CD4-positive, alpha-beta T cell (primary cell): ENCODE results near the gene ALG9. TPM values are rescaled to one million over a fixed set of nuclear protein-coding genes. Genes with fewer than 3 reads are reported as not detected.

Experiments used
- ATAC-seq: fragments of 200-7000 bp; cut with Tn5 transposase; one replicate; pipeline ENCODE4 v1.10.0; 2022; ENCODE audit warnings: mild to moderate bottlenecking; ENCODE audit not compliant: poor library complexity
- CTCF ChIA-PET: fragments of 350-600 bp; sonication (Branson Sonifier 250); formaldehyde crosslinking; loops from one replicate; lab custom pipeline; 2021; ENCODE audit warnings: antibody characterized with exemption, inconsistent platforms; lab: Charles Lee
- POLR2A ChIA-PET: fragments of 350-600 bp; sonication (Branson Sonifier 250); formaldehyde crosslinking; loops from one replicate; lab custom pipeline; 2021; ENCODE audit warnings: antibody characterized with exemption, inconsistent platforms; lab: Charles Lee
- DNase-seq, 14 experiments: peaks; one replicate each; pipeline ENCODE4 v3.0.0-alpha.2; 2013 to 2020; ENCODE audit warnings: mixed read lengths in 2 of 14
- H3K27ac ChIP-seq, 2 donors: one replicate each; pipeline versions ENCODE4 v1.5.1 to v1.7.0; 2013; ENCODE audit warnings: low read length in 2 of 2, low read depth in 1 of 2, mild to moderate bottlenecking in 1 of 2
- H3K27me3 ChIP-seq, 2 experiments: 1 replicate in 1 of 2; 2 replicates in 1 of 2; pipeline versions ENCODE4 v1.6.1 to v1.7.0; 2013; ENCODE audit warnings: low read length in 2 of 2, control low read depth in 1 of 2, mild to moderate bottlenecking in 1 of 2, moderate library complexity in 1 of 2; ENCODE audit not compliant: insufficient read depth in 2 of 2, control insufficient read depth in 1 of 2
- H3K36me3 ChIP-seq: one replicate; pipeline ENCODE4 v1.6.1; 2013; ENCODE audit warnings: low read length, control low read depth; ENCODE audit not compliant: insufficient read depth
- H3K4me1 ChIP-seq: one replicate; pipeline ENCODE4 v1.6.1; 2013; ENCODE audit warnings: low read length, control low read depth; ENCODE audit not compliant: insufficient read depth
- H3K4me3 ChIP-seq: one replicate; pipeline ENCODE4 v1.5.1; 2013; ENCODE audit warnings: mild to moderate bottlenecking, low read length, moderate library complexity
- H3K9me3 ChIP-seq, 2 experiments: 1 replicate in 1 of 2; 2 replicates in 1 of 2; pipeline versions ENCODE4 v1.6.1 to v1.7.0; 2013; ENCODE audit warnings: low read length in 2 of 2, mild to moderate bottlenecking in 2 of 2, control low read depth in 1 of 2, moderate library complexity in 1 of 2; ENCODE audit not compliant: control insufficient read depth in 1 of 2, insufficient read depth in 1 of 2
- H3K27ac Mint-ChIP-seq: one replicate; pipeline ENCODE4 v1.8.0; 2020; ENCODE audit warnings: mixed read lengths
- H3K27me3 Mint-ChIP-seq: one replicate; pipeline ENCODE4 v1.8.0; 2021; ENCODE audit warnings: mixed read lengths
- H3K36me3 Mint-ChIP-seq: one replicate; pipeline ENCODE4 v1.8.0; 2021; ENCODE audit warnings: low read depth, mixed read lengths
- H3K4me1 Mint-ChIP-seq: one replicate; pipeline ENCODE4 v1.8.0; 2021; ENCODE audit warnings: low read depth, mixed read lengths
- H3K4me3 Mint-ChIP-seq: one replicate; pipeline ENCODE4 v1.8.0; 2020; ENCODE audit warnings: mild to moderate bottlenecking, mixed read lengths
- H3K9me3 Mint-ChIP-seq: one replicate; pipeline ENCODE4 v1.8.0; 2020; ENCODE audit warnings: mixed read lengths
- intact Hi-C, 2 experiments: fragments of 100-400 bp; cut with DNase I in 1 of 2; cut with micrococcal nuclease in 1 of 2; formaldehyde crosslinking; loops; one replicate each; pipeline versions ENCODE4 v1.15.1 to v1.9.0; 2023 to 2025; cut with DNase I, micrococcal nuclease
- total RNA-seq, 174 experiments: library from RNA in 2 of 174; stranded (reverse) in 2 of 174; gene quantifications; one replicate each; pipeline ENCODE4 v1.2.3 and lab custom pipeline; 2021 to 2026
- TF ChIP-seq, protein P1 (sequence below): fragments of 200-600 bp; IDR thresholded peaks from one replicate; pipeline ENCODE4 v1.8.0; 2022; ENCODE audit warnings: antibody characterized with exemption, mild to moderate bottlenecking

Gene ALG9
- total RNA-seq, 2 experiments from 2014 or later = 31.1 to 33.4 TPM

DNA sequence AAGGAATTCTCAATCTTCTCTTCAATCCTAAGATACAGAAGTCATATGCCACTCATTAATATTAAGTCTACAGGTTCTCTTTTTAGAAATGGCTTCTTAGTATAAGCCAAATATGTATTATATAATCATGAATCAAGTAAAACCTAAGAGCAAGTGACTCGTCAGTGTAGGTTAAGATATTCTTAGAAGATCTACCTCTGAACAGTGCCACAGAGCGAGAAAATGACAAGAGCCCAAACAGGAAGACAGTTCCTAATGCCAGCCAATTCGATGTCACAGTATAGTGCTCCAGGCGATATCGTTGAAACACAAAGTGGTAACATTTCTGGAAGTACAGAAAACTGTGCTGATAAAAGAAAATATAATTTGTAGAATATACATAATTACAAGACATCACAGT lies 33.3 kb downstream of the ALG9 start:
- CTCF ChIA-PET = no interaction called here
- H3K36me3 ChIP-seq = peaks cover 57% of the 10 kb centered on the region
- H3K27me3 ChIP-seq = no peaks in the 10 kb centered on the region
- Mint-ChIP-seq H3K36me3 (peaks cover 78% of the 10 kb centered on the region), H3K9me3 (no peaks in the 10 kb centered on the region), H3K27ac (no peak overlapping the region), H3K27me3 (no peaks in the 10 kb centered on the region), H3K4me1 (peaks cover 5% of the 10 kb centered on the region), H3K4me3 (no peak overlapping the region)
- intact Hi-C loops = no loop called here
- H3K4me3 ChIP-seq = no peak overlapping the region
- DNase-seq (no peak), ATAC-seq (no peak)
- H3K4me1 ChIP-seq = no peaks in the 10 kb centered on the region
- H3K27ac ChIP-seq = no peak overlapping the region
- H3K9me3 ChIP-seq = no peaks in the 10 kb centered on the region
- POLR2A ChIA-PET = no interaction called here
- TF ChIP-seq, protein P1, sequence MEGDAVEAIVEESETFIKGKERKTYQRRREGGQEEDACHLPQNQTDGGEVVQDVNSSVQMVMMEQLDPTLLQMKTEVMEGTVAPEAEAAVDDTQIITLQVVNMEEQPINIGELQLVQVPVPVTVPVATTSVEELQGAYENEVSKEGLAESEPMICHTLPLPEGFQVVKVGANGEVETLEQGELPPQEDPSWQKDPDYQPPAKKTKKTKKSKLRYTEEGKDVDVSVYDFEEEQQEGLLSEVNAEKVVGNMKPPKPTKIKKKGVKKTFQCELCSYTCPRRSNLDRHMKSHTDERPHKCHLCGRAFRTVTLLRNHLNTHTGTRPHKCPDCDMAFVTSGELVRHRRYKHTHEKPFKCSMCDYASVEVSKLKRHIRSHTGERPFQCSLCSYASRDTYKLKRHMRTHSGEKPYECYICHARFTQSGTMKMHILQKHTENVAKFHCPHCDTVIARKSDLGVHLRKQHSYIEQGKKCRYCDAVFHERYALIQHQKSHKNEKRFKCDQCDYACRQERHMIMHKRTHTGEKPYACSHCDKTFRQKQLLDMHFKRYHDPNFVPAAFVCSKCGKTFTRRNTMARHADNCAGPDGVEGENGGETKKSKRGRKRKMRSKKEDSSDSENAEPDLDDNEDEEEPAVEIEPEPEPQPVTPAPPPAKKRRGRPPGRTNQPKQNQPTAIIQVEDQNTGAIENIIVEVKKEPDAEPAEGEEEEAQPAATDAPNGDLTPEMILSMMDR = no peak

DNA sequence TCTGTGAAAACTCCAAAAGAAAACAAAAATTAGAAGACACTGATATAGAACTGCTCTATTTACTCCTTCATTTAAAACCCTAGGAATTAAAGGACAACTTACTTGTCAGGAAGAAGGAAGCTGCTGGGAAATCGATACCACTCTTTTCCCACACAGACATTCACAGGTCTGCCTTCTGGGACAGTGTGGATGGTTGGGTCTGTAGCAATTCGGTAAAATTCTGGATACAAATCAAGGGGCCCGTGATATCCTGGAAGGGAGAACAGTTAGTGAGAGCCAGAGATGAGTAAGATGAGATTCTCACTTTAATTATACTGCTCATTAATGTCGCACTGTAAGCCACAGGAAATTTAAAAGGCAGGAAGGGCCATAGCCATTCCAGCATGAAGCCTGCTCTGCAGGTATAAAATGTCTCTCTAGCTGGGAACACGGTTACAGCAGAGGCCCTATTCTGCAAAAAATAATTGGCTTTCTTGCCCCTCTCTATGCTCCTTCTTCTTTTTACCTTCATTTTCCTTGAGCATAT lies 34.0 kb downstream of the ALG9 start:
- Mint-ChIP-seq H3K27me3 (no peaks in the 10 kb centered on the region), H3K9me3 (no peaks in the 10 kb centered on the region), H3K27ac (no peak overlapping the region), H3K4me1 (peaks cover 5% of the 10 kb centered on the region), H3K4me3 (no peak overlapping the region), H3K36me3 (peaks cover 82% of the 10 kb centered on the region)
- no peaks in the 10 kb centered on the region for H3K27me3 ChIP-seq
- peaks cover 58% of the 10 kb centered on the region for H3K36me3 ChIP-seq
- CTCF ChIA-PET = interaction anchor here (1.0 kb wide), 1 partner anchor 60 kb away, joined by 3 read pairs; no protein-coding TSS in a partner anchor
- ATAC-seq (no peak), DNase-seq (no peak)
- no peaks in the 10 kb centered on the region for H3K4me1 ChIP-seq
- POLR2A ChIA-PET = no interaction called here
- intact Hi-C loops = no loop called here
- no peaks in the 10 kb centered on the region for H3K9me3 ChIP-seq
- no peak overlapping the region for H3K4me3 ChIP-seq
- TF ChIP-seq, protein P1 = no peak
- no peak overlapping the region for H3K27ac ChIP-seq

DNA sequence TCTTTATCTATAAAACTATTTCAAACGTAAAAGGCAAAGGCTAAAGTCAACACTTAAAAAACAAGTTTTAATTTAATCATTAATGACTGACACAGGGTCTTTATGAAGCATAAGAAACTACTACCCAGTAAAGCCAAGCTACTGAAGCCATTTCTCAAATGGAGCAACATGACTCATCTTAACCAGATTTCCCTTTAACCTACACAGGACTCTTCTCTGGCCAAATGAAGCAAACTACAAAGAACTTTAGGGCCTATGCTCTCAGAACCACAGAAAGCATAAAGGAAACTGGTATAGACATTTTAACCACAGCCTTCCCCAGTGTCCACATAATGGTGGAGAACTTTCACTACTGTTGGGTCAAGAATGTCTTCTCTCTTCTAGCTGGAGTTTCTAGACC lies 34.7 kb downstream of the ALG9 start:
- TF ChIP-seq, protein P1 = no peak
- no peak overlapping the region for H3K4me3 Mint-ChIP-seq
- H3K4me1 Mint-ChIP-seq = peaks cover 5% of the 10 kb centered on the region
- peaks cover 89% of the 10 kb centered on the region for H3K36me3 Mint-ChIP-seq
- Histone ChIP-seq H3K27me3 (no peaks in the 10 kb centered on the region), H3K27ac (no peak overlapping the region), H3K4me3 (no peak overlapping the region), H3K9me3 (no peaks in the 10 kb centered on the region), H3K4me1 (no peaks in the 10 kb centered on the region), H3K36me3 (peaks cover 61% of the 10 kb centered on the region)
- no peak overlapping the region for H3K27ac Mint-ChIP-seq
- no peaks in the 10 kb centered on the region for H3K9me3 Mint-ChIP-seq
- ChIA-PET POLR2A (no interaction called here), CTCF (interaction anchor here (1.0 kb wide), 1 partner anchor 59 kb away, joined by 3 read pairs; no protein-coding TSS in a partner anchor)
- intact Hi-C loops = no loop called here
- ATAC-seq (no peak), DNase-seq (no peak)
- no peaks in the 10 kb centered on the region for H3K27me3 Mint-ChIP-seq
